Midbrain (tissue), 1 donor: ENCODE measurements around the gene SLF2.
A peak's percentile ranks its signal among the peaks of the same experiment; 100 is the strongest.
"Not testable (repeated sequence)": the region's sequence is repeated elsewhere in the genome, so short reads cannot be mapped to it uniquely, and the experiment has no call there.

Experiments
- DNase-seq: peaks from one replicate; lab custom pipeline; 2025; lab: John Stamatoyannopoulos, UW

SLF2 gene

GRCh38 chr10:100879741-100880360, 32.9 kb upstream of the SLF2 start:
- DNase-seq = no peak

- no peak for DNase-seq
Measured at GRCh38 chr10:100881556-100882213, 31.1 kb upstream of the SLF2 start.

GRCh38 chr10:100882252-100882651, 30.5 kb upstream of the SLF2 start:
- no peak for DNase-seq

DNA sequence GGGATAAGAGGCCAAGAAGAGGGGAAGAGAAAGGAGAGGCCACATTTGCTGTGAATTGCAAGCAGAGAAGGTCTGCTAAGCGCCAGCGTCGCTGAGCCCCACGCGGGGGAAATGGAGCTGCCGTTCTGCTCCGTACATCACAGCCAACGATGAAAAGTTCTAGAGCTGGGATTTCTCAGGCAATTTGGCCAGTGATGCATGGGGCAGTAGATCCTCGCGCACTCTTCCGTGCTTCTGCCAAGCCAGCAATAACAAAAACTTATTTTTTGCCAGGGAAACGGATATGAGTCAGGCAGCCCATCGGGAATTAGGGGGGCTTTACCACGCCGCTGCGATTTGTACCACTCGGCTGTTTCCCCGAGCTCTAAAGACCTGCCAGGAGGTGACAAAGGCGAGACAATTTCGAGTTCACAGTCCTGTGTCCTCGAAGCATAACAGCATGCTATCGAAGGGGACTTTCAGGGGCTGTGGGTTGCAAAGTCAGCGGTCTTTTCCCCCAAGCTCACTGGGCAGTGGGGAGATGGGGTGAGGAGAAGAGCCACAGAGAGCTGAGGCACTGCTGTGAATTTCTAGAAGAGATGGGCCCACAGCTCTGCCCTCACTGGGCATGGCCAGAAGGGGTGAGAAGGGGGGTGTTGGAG, 30.0 kb upstream of the SLF2 start:
- DNase-seq = peak; percentile 2

- no peak for DNase-seq
Measured at GRCh38 chr10:100883312-100883821, 29.4 kb upstream of the SLF2 start.

- DNase-seq = not testable (repeated sequence)
Measured at GRCh38 chr10:100885611-100886010, 27.2 kb upstream of the SLF2 start.

DNA sequence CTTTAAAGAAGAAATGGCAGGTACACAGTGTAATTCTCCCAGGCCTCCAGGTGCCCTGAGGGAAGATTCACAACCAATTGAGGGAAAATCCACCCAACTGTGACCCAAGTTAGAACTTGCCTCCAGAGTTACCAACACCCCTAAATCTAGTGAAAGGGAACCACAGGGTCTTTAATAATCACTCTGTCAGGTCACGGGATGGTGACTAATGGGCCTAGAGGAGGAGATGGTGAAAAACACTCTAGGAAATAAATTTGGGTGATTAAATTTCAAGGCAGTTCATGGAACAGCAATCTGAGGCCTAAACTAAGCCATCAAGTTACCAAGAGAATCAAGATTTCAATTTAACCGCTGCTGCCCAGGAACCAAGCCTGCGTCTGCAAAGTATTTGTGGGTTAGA, 26.7 kb upstream of the SLF2 start:
- no peak for DNase-seq

DNA sequence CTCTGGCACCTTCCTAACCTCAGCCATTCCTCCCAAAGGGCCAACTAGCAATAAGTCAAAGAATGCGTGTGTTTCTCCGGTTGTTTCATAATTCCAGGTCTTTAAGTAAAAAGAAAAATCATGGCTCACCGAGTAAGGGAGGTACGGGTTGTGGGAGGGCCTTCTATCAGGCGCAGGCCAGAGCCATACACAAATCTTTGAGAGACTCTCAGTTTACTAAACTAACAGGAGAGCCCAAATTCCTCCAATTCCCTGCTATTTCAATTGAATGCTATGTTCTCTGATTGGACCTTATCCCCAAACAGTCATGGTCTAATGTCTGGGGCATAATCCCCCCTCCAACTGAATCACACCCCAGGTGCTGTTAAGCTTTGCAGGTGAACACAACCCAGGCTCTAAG, 26.2 kb upstream of the SLF2 start:
- no peak for DNase-seq

DNA sequence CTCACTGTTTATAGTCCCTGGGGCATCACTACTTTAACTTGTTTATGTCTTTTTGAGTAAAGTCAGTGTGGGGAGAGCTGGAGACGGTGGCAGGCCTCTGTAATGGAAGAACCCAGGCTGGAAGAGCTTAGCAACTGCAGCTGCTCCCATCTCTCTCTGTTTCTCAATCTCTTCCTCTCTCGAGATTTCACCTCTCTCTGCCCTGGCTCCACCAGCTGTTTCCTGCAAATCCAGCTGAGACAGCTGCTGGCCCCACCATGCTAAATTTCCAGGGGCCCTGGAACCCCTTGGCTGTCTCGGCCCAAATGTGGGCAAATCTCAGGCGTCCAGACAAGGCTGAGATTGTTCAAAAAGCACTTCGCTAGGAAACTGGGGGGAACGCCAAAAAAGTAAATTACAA, 25.8 kb upstream of the SLF2 start:
- peak; percentile 1 for DNase-seq

GRCh38 chr10:100887761-100888296, 24.9 kb upstream of the SLF2 start:
- DNase-seq = no peak

- no peak for DNase-seq
Measured at GRCh38 chr10:100888957-100889356, 23.8 kb upstream of the SLF2 start.

GRCh38 chr10:100889546-100889945, 23.2 kb upstream of the SLF2 start:
- DNase-seq = no peak

GRCh38 chr10:100890141-100890672, 22.6 kb upstream of the SLF2 start:
- DNase-seq = no peak

DNA sequence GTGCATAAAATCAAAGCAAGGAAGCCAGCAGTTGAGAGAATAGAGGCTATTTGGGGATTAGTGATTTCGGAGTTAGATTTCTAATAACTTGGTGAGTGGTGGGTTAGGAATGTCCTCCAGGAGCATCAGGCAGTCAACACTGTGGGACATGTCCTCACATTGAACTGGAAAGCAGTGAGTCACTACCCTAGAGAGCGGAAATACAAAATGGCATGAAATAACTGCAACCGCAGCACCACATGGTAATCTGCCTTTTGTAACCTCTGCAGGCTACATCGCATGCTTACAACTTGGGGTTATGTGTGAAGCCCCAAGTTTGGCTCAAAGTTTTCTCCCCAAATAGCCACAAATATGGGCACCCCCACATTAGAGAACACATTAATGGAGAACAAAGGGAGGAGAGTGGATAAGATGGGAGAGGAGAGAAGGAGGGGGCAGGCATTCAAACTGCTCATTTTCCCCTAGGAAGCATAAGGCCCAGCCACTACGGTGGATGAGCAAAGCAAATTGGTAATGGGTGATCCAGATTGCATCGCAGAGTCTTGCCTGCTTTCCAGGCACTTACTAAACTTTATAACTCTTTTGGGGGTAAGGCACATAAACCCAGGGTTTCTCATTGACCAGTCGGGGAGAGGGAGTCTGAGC, 22.0 kb upstream of the SLF2 start:
- DNase-seq = no peak

GRCh38 chr10:100894033-100894432, 18.7 kb upstream of the SLF2 start:
- DNase-seq = no peak

GRCh38 chr10:100894589-100895294, 18.0 kb upstream of the SLF2 start:
- no peak for DNase-seq

DNA sequence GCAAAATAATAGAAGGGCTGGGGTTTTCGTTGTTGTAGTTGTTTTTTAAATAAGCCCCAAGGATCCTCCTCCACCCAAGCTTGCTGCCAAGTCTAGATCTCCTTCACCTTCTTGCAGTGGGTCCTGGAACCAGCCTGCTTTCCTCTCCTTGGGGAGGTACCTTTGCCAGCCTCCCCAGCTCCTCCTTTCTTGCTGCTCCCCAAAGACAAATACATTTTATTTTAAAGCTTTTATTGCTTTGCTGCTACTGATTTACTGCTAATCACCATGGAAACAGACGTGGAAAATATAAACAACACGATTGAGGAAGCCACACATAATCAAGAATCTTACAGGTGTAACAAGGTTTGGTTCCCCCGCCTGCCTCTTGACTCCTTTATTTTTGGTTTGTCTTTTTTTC, 17.4 kb upstream of the SLF2 start:
- DNase-seq = no peak

- DNase-seq = no peak
Measured at GRCh38 chr10:100895896-100896295, 16.9 kb upstream of the SLF2 start.

GRCh38 chr10:100896876-100897461, 15.8 kb upstream of the SLF2 start:
- no peak for DNase-seq

- no peak for DNase-seq
Measured at GRCh38 chr10:100897976-100898375, 14.8 kb upstream of the SLF2 start.

GRCh38 chr10:100899171-100899570, 13.6 kb upstream of the SLF2 start:
- DNase-seq = no peak
